Effector memory CD8-positive, alpha-beta T cell (primary cell): ENCODE measurements around the gene IER2.
"Not testable (repeated sequence)": the region's sequence is repeated elsewhere in the genome, so short reads cannot be mapped to it uniquely, and the experiment has no call there.

Experiments used
- ATAC-seq: fragments of 150-1000 bp; cut with Tn5 transposase; replicated peaks from 2 replicates; pipeline ENCODE4 v1.10.0; 2021; ENCODE audit warnings: mild to moderate bottlenecking, moderate library complexity
- DNase-seq, 3 experiments: peaks; one replicate each; pipeline ENCODE4 v3.0.0; 2021
- H3K27ac Mint-ChIP-seq, 2 donors: one replicate each; pipeline ENCODE4 v1.8.0; 2022; ENCODE audit warnings: mild to moderate bottlenecking in 2 of 2, mixed read lengths in 2 of 2, moderate library complexity in 2 of 2
- H3K27me3 Mint-ChIP-seq, 2 donors: one replicate each; pipeline ENCODE4 v1.8.0; 2022; ENCODE audit warnings: mixed read lengths in 2 of 2
- H3K36me3 Mint-ChIP-seq: one replicate; pipeline ENCODE4 v1.8.0; 2022; ENCODE audit warnings: mild to moderate bottlenecking, moderate library complexity, mixed read lengths; ENCODE audit not compliant: insufficient read depth
- H3K4me1 Mint-ChIP-seq, 2 donors: one replicate each; pipeline ENCODE4 v1.8.0; 2022; ENCODE audit warnings: low read depth in 2 of 2, mixed read lengths in 2 of 2
- H3K4me3 Mint-ChIP-seq, 2 donors: one replicate each; pipeline ENCODE4 v1.8.0; 2022; ENCODE audit warnings: mild to moderate bottlenecking in 2 of 2, mixed read lengths in 2 of 2, moderate library complexity in 2 of 2
- H3K9me3 Mint-ChIP-seq, 2 donors: one replicate each; pipeline ENCODE4 v1.8.0; 2022; ENCODE audit warnings: mixed read lengths in 2 of 2

IER2 gene

DNA sequence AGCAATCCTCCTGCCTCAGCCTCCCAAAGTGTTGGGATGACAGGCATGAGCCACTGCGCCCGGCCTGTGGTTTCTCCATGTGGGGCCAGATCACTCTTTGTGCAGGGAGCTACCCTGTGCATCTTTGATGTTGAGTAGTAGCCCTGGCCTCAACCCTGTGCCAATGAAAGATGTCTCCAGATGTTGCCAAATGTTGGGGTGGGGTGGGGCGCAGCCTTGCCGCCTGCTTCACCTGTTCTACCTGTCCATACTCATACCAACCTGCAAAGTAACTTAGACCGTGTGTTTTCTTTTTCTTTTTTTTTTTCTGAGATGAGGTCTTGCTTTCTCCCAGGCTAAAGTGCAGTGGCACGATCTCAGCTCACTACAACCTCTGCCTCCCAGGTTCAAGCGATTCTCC, 20.9 kb downstream of the IER2 start:
- Mint-ChIP-seq H3K36me3 (peaks cover 14% of the 10 kb centered on the region), H3K4me3 (peak overlapping the region; percentile 71 to 82), H3K27ac (peak overlapping the region; percentile 90 to 98), H3K9me3 (no peaks in the 10 kb centered on the region), H3K4me1 (peaks cover 54 to 57% of the 10 kb centered on the region in 2 donors), H3K27me3 (no peaks in the 10 kb centered on the region)
- ATAC-seq (no peak), DNase-seq (no peak)

GRCh38 chr19:13172346-13173138, 22.3 kb downstream of the IER2 start:
- Mint-ChIP-seq H3K27ac (peak overlapping the region; percentile 90 to 94), H3K27me3 (no peaks in the 10 kb centered on the region), H3K4me3 (peak overlapping the region; percentile 71 to 82), H3K9me3 (no peaks in the 10 kb centered on the region), H3K36me3 (peaks cover 4% of the 10 kb centered on the region), H3K4me1 (peaks cover 45 to 46% of the 10 kb centered on the region in 2 donors)
- peak; percentile 29 for ATAC-seq
- peak; percentile 65 to 72 (median 68) for DNase-seq

DNA sequence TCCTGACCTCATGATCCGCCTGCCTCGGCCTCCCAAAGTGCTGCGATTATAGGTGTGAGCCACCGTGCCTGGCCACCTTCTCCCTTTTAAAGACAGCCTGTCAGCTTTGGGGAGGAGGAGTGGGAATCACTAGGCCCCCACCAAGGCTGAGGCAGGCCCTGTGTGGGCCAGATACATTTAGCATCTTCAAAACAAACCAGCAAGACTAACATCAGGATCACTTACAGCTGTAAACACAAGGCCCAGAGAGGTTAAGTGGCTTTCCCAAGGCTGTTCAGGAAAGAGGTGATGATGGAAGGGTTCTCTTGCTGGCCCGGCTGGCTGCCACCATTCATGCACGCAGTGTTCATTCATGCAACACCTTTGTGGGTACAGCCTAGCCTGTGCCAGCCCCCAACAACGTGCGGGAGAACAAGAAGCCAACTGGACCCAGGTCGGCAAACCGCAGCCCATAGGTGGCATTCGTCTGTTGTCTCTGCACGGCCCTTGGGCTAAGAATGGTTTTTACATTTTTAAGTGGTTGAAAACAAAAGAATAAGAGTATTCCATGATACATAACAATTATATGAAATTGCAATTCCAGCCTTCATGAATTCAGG, 23.0 kb downstream of the IER2 start:
- peak overlapping the region; percentile 71 to 82 for H3K4me3 Mint-ChIP-seq
- H3K27ac Mint-ChIP-seq: peak overlapping the region; percentile 90 to 94
- H3K27me3 Mint-ChIP-seq: no peaks in the 10 kb centered on the region
- H3K4me1 Mint-ChIP-seq: peaks cover 41% of the 10 kb centered on the region in 2 donors
- no peak for DNase-seq
- no peaks in the 10 kb centered on the region for H3K36me3 Mint-ChIP-seq
- no peak for ATAC-seq
- H3K9me3 Mint-ChIP-seq: no peaks in the 10 kb centered on the region

DNA sequence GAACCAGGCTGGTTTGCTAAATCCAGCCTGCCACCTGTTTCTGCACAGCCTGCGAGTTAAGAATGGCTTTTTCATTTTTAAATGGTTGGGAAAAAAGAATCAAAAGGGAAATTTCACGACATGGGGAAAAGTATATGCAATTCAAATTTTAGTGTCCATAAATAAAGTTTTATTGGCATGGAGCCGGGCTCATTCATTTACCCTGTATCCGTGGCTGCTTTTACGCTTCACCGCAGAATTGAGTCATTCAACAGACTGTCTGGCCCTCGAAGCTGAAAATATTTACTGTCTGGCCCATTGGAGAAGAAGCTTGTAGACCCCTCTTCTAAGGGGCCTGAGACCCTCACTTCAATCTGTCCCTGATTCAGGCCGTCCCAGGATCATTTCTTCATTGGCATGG, 26.1 kb downstream of the IER2 start:
- ATAC-seq (no peak), DNase-seq (no peak)
- Mint-ChIP-seq H3K4me3 (no peak overlapping the region), H3K9me3 (no peaks in the 10 kb centered on the region), H3K4me1 (peaks cover 23 to 30% of the 10 kb centered on the region in 2 donors), H3K36me3 (peaks cover 5% of the 10 kb centered on the region), H3K27ac (no peak overlapping the region), H3K27me3 (no peaks in the 10 kb centered on the region)

DNA sequence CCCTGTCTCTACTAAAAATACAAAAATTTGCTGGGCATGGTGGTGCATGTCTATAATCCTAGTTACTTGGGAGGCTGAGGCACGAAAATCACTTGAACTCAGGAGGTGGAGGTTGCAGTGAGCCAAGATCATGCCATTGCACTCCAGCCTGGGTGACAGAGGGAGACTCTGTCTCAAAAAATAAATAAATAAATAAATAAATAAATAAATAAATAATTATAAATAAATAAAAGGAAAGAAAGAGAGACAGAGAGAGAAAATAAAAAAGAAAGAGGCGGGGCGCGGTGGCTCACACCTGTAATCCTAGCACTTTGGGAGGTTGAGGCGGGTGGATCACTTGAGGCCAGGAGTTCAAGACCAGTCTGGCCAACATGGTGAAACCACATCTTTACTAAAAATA, 27.4 kb downstream of the IER2 start:
- H3K4me3 Mint-ChIP-seq, H3K36me3 Mint-ChIP-seq, H3K9me3 Mint-ChIP-seq, ATAC-seq, H3K27ac Mint-ChIP-seq, H3K27me3 Mint-ChIP-seq, DNase-seq: not testable (repeated sequence)
- H3K4me1 Mint-ChIP-seq: peaks cover 19 to 25% of the 10 kb centered on the region in 2 donors

- H3K27me3 Mint-ChIP-seq, H3K36me3 Mint-ChIP-seq, ATAC-seq, H3K9me3 Mint-ChIP-seq, DNase-seq, H3K4me3 Mint-ChIP-seq: not testable (repeated sequence)
- peak overlapping the region in 1 of 2 donors; percentile 65 for H3K27ac Mint-ChIP-seq
- peaks cover 12 to 18% of the 10 kb centered on the region in 2 donors for H3K4me1 Mint-ChIP-seq
These were observed 28.1 kb downstream of the IER2 start for GRCh38 chr19:13178291-13178690.

- H3K36me3 Mint-ChIP-seq: peaks cover 5% of the 10 kb centered on the region
- H3K27me3 Mint-ChIP-seq: no peaks in the 10 kb centered on the region
- DNase-seq (peak; percentile 50 to 56 (median 53)), ATAC-seq (peak; percentile 94)
- H3K9me3 Mint-ChIP-seq: no peaks in the 10 kb centered on the region
- peak overlapping the region; percentile 74 to 78 for H3K4me3 Mint-ChIP-seq
- H3K4me1 Mint-ChIP-seq: peaks cover 18 to 20% of the 10 kb centered on the region in 2 donors
- peak overlapping the region; percentile 89 to 92 for H3K27ac Mint-ChIP-seq
These were observed 31.7 kb downstream of the IER2 start for GRCh38 chr19:13181747-13182388.

GRCh38 chr19:13184926-13185325, 34.7 kb downstream of the IER2 start:
- DNase-seq, H3K9me3 Mint-ChIP-seq, ATAC-seq, H3K36me3 Mint-ChIP-seq, H3K4me3 Mint-ChIP-seq, H3K27ac Mint-ChIP-seq, H3K27me3 Mint-ChIP-seq: not testable (repeated sequence)
- peaks cover 20 to 25% of the 10 kb centered on the region in 2 donors for H3K4me1 Mint-ChIP-seq

DNA sequence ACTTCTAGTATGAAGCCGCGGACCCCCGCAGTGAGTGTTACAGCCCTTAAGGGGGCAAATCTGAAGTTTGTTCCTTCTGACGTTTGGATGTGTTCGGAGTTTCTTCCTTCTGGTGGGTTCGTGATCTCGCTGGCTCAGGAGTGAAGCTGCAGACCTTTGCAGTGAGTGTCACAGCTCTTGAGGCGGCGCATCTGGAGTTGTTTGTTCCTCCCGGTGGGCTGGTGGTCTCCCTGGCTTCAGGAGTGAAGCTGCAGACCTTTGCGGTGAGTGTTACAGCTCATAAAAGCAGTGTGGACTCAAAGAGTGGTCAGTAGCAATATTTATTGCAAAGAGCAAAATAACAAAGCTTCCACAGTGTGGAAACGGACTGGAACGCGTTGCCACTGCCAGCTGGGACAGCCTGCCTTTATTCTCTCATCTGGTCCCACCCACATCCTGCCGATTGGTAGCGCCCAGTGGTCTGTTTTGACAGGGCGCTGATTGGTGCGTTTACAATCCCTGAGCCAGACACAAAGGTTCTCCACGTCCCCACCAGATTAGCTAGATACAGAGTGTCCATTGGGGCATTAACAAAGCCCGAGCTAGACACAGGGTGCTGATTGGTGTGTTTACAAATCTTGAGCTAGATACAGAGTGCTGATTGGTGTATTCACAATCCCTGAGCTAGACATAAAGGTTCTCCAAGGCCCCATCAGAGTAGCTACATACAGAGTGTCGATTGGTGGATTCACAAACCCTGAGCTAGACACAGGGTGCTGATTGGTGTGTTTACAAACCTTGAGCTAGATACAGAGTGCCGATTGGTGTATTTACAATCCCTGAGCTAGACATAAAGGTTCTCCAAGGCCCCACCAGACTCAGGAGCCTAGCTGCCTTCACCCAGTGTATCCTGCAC, 35.8 kb downstream of the IER2 start:
- Mint-ChIP-seq H3K4me1 (peaks cover 16 to 17% of the 10 kb centered on the region in 2 donors), H3K27ac (peak overlapping the region in 1 of 2 donors; percentile 69)
- ATAC-seq, DNase-seq, H3K4me3 Mint-ChIP-seq, H3K36me3 Mint-ChIP-seq, H3K27me3 Mint-ChIP-seq, H3K9me3 Mint-ChIP-seq: not testable (repeated sequence)

DNA sequence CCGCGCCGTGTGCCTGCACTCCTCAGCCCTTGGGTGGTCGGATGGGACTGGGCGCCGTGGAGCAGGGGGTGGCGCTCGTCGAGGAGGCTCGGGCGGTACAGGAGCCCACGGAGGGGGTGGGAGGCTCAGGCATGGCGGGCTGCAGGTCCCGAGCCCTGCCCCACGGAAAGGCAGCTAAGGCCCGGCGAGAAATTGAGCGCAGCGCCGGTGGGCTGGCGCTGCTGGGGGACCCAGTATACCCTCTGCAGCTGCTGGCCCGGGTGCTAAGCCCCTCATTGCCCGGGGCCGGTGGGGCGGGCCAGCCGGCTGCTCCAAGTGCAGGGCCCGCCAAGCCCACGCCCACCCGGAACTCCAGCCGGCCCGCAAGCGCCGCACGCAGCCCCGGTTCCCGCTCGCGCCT, 36.5 kb downstream of the IER2 start:
- H3K9me3 Mint-ChIP-seq, ATAC-seq, H3K27ac Mint-ChIP-seq, H3K27me3 Mint-ChIP-seq, H3K36me3 Mint-ChIP-seq, DNase-seq, H3K4me3 Mint-ChIP-seq: not testable (repeated sequence)
- peaks cover 15 to 20% of the 10 kb centered on the region in 2 donors for H3K4me1 Mint-ChIP-seq

- DNase-seq (no peak), ATAC-seq (no peak)
- Mint-ChIP-seq H3K4me1 (peaks cover 9 to 15% of the 10 kb centered on the region in 2 donors), H3K9me3 (no peaks in the 10 kb centered on the region), H3K27me3 (no peaks in the 10 kb centered on the region), H3K4me3 (peak overlapping the region in 1 of 2 donors; percentile 33), H3K36me3 (no peaks in the 10 kb centered on the region), H3K27ac (peak overlapping the region; percentile 8 to 74)
These were observed 37.2 kb downstream of the IER2 start for GRCh38 chr19:13187419-13187818.

GRCh38 chr19:13189600-13189999, 39.4 kb downstream of the IER2 start:
- Mint-ChIP-seq H3K4me1 (peaks cover 9 to 17% of the 10 kb centered on the region in 2 donors), H3K27me3 (no peaks in the 10 kb centered on the region), H3K27ac (no peak overlapping the region), H3K36me3 (no peaks in the 10 kb centered on the region), H3K9me3 (no peaks in the 10 kb centered on the region), H3K4me3 (no peak overlapping the region)
- DNase-seq (no peak), ATAC-seq (no peak)
